Measurements from ENCODE around the gene RNF144A. TPM values are rescaled to one million over a fixed set of nuclear protein-coding genes. Genes with fewer than 3 reads are reported as not detected.

The RNF144A gene
- total RNA-seq, 3 donors from 2014 or later = 10.8 to 17.1 (median 11.6) TPM

- DNase-seq (ENCODE audit: low spot score in 2 of 2) = no peak
- H3K27ac ChIP-seq = no peak overlapping the region
- H3K27me3 ChIP-seq = no peaks in the 10 kb centered on the region
- TF ChIP-seq POLR2A (IDR thresholded peaks at IDR 0.05) (no peak), POLR2AphosphoS5 (IDR thresholded peaks at IDR 0.05) (no peak), CTCF (IDR thresholded peaks at IDR 0.05) (no peak)
- intact Hi-C loops (cut with DNase I; ENCODE audit: low total_unique reads) = no loop called here
- no peak overlapping the region for H3K4me3 ChIP-seq
- H3K36me3 ChIP-seq = no peaks in the 10 kb centered on the region
- no peaks in the 10 kb centered on the region for H3K4me1 ChIP-seq
- no peaks in the 10 kb centered on the region for H3K9me3 ChIP-seq
These were observed 158.6 kb downstream of the RNF144A start for GRCh38 chr2:7075834-7076233.

GRCh38 chr2:7077660-7078267 is 160.6 kb downstream of the RNF144A start:
- DNase-seq (ENCODE audit: low spot score in 2 of 2) = no peak
- Histone ChIP-seq H3K27me3 (no peaks in the 10 kb centered on the region), H3K27ac (peak overlapping the region in 1 of 2 donors; percentile 64), H3K36me3 (no peaks in the 10 kb centered on the region), H3K9me3 (no peaks in the 10 kb centered on the region), H3K4me3 (no peak overlapping the region), H3K4me1 (no peaks in the 10 kb centered on the region)
- TF ChIP-seq POLR2A (IDR thresholded peaks at IDR 0.05) (no peak), CTCF (IDR thresholded peaks at IDR 0.05) (no peak), POLR2AphosphoS5 (IDR thresholded peaks at IDR 0.05) (peak in 1 of 3 donors; percentile 15)
- intact Hi-C loops (cut with DNase I; ENCODE audit: low total_unique reads) = no loop called here

GRCh38 chr2:7083580-7084509 is 166.6 kb downstream of the RNF144A start:
- intact Hi-C loops (cut with DNase I; ENCODE audit: low total_unique reads) = no loop called here
- H3K27ac ChIP-seq = no peak overlapping the region
- TF ChIP-seq POLR2A (IDR thresholded peaks at IDR 0.05) = no peak
- TF ChIP-seq POLR2AphosphoS5 (IDR thresholded peaks at IDR 0.05) = no peak
- TF ChIP-seq CTCF (IDR thresholded peaks at IDR 0.05) = no peak
- DNase-seq (ENCODE audit: low spot score in 2 of 2) = no peak
- H3K36me3 ChIP-seq = no peaks in the 10 kb centered on the region
- peaks cover 0 to 4% of the 10 kb centered on the region in 2 donors for H3K9me3 ChIP-seq
- no peaks in the 10 kb centered on the region for H3K4me1 ChIP-seq
- H3K4me3 ChIP-seq = no peak overlapping the region
- no peaks in the 10 kb centered on the region for H3K27me3 ChIP-seq

GRCh38 chr2:7084601-7085000 is 167.4 kb downstream of the RNF144A start:
- Histone ChIP-seq H3K27ac (no peak overlapping the region), H3K4me1 (no peaks in the 10 kb centered on the region), H3K9me3 (peaks cover 0 to 4% of the 10 kb centered on the region in 2 donors), H3K27me3 (no peaks in the 10 kb centered on the region), H3K36me3 (no peaks in the 10 kb centered on the region), H3K4me3 (no peak overlapping the region)
- TF ChIP-seq POLR2A (IDR thresholded peaks at IDR 0.05) (no peak), CTCF (IDR thresholded peaks at IDR 0.05) (no peak), POLR2AphosphoS5 (IDR thresholded peaks at IDR 0.05) (no peak)
- no peak for DNase-seq (ENCODE audit: low spot score in 2 of 2)
- intact Hi-C loops (cut with DNase I; ENCODE audit: low total_unique reads) = no loop called here

- Histone ChIP-seq H3K27ac (no peak overlapping the region), H3K27me3 (no peaks in the 10 kb centered on the region), H3K36me3 (no peaks in the 10 kb centered on the region), H3K4me3 (no peak overlapping the region), H3K9me3 (no peaks in the 10 kb centered on the region), H3K4me1 (no peaks in the 10 kb centered on the region)
- no peak for DNase-seq (ENCODE audit: low spot score in 2 of 2)
- intact Hi-C loops (cut with DNase I; ENCODE audit: low total_unique reads) = no loop called here
- TF ChIP-seq CTCF (IDR thresholded peaks at IDR 0.05) (no peak), POLR2AphosphoS5 (IDR thresholded peaks at IDR 0.05) (no peak), POLR2A (IDR thresholded peaks at IDR 0.05) (no peak)
These were observed 172.1 kb downstream of the RNF144A start for GRCh38 chr2:7089284-7089683.

Data from breast epithelium (tissue), 4 donors.